GM23338 (cell line): Measurements from ENCODE around the gene TANGO6.

Experiments used
- CREB1 ChIP-seq: fragments of 250-450 bp; sonication (Bioruptor Pico); IDR thresholded peaks from 2 replicates; pipeline ENCODE4 v1.5.0; 2020; ENCODE audit warnings: low read depth, mild to moderate bottlenecking, moderate library complexity
- EZH2 ChIP-seq: fragments of 200-600 bp; sonication (generic); IDR thresholded peaks from one replicate; pipeline ENCODE4 v1.8.0; 2017; ENCODE audit warnings: antibody characterized with exemption, mild to moderate bottlenecking, low read depth; ENCODE audit not compliant: unreplicated experiment
- EZH2phosphoT487 ChIP-seq: fragments of 200-600 bp; sonication (generic); IDR thresholded peaks from one replicate; pipeline ENCODE4 v1.8.1; 2018; ENCODE audit warnings: antibody characterized with exemption; ENCODE audit not compliant: unreplicated experiment
- JUNB ChIP-seq: IDR thresholded peaks from one replicate; pipeline ENCODE4 v1.6.1; 2016; ENCODE audit warnings: antibody characterized with exemption; ENCODE audit not compliant: unreplicated experiment
- NANOG ChIP-seq: IDR thresholded peaks from 2 replicates; pipeline ENCODE4 v1.6.1; 2016; ENCODE audit warnings: antibody characterized with exemption, borderline replicate concordance
- POLR2AphosphoS5 ChIP-seq: IDR thresholded peaks from 2 replicates; pipeline ENCODE4 v1.6.1; 2016; ENCODE audit warnings: antibody characterized with exemption, low read depth
- STAT1 ChIP-seq: IDR thresholded peaks from one replicate; pipeline ENCODE4 v1.6.1; 2016; ENCODE audit warnings: antibody characterized with exemption; ENCODE audit not compliant: unreplicated experiment
- ZNF114 ChIP-seq: fragments of 250-450 bp; sonication (Bioruptor Pico); IDR thresholded peaks from 2 replicates; pipeline ENCODE4 v1.5.0; 2020; ENCODE audit warnings: mild to moderate bottlenecking, moderate library complexity
- ZNF331 ChIP-seq: fragments of 250-450 bp; sonication (Bioruptor Pico); IDR thresholded peaks from 2 replicates; pipeline ENCODE4 v1.5.0; 2020; ENCODE audit warnings: low read depth, mild to moderate bottlenecking, moderate library complexity
- TF ChIP-seq, protein P1 (sequence below), 2 experiments: fragments of 200-600 bp in 1 of 2; sonication (generic) in 1 of 2; conservative IDR thresholded peaks; 2 replicates each; pipeline versions ENCODE4 v1.5.1 to v1.6.1; 2016 to 2017; ENCODE audit warnings: antibody characterized with exemption in 2 of 2, low read depth in 2 of 2, mild to moderate bottlenecking in 2 of 2, moderate library complexity in 1 of 2
- TF ChIP-seq, protein P2 (sequence below): IDR thresholded peaks from one replicate; pipeline ENCODE4 v1.6.1; 2018; ENCODE audit warnings: antibody characterized with exemption; ENCODE audit not compliant: unreplicated experiment
- TF ChIP-seq, protein P3 (sequence below): IDR thresholded peaks from 2 replicates; pipeline ENCODE4 v1.6.1; 2016; ENCODE audit warnings: antibody characterized with exemption
- TF ChIP-seq, protein P4 (sequence below): fragments of 250-450 bp; sonication (Bioruptor Pico); IDR thresholded peaks from 2 replicates; pipeline ENCODE4 v1.5.0; 2020; ENCODE audit warnings: mild to moderate bottlenecking, moderate library complexity

DNA sequence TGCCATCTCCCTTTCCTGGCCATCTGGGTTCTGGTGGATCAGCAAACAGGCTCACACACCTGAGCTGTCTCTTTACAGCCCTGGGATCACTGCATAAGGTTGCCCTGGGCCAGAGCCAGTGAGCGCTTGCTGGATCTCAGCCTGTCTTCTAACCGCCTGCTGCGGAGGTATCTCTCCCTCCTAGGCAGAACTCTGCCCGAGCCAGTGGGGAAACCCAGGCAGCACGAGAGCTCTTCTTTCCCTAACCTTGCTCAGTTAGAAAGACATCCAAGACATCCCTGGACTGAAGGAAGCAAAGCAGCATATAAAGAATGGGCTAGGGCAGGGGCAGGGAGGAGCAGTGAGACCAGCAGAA is 268.5 kb downstream of the TANGO6 start:
- TF ChIP-seq, protein P1, sequence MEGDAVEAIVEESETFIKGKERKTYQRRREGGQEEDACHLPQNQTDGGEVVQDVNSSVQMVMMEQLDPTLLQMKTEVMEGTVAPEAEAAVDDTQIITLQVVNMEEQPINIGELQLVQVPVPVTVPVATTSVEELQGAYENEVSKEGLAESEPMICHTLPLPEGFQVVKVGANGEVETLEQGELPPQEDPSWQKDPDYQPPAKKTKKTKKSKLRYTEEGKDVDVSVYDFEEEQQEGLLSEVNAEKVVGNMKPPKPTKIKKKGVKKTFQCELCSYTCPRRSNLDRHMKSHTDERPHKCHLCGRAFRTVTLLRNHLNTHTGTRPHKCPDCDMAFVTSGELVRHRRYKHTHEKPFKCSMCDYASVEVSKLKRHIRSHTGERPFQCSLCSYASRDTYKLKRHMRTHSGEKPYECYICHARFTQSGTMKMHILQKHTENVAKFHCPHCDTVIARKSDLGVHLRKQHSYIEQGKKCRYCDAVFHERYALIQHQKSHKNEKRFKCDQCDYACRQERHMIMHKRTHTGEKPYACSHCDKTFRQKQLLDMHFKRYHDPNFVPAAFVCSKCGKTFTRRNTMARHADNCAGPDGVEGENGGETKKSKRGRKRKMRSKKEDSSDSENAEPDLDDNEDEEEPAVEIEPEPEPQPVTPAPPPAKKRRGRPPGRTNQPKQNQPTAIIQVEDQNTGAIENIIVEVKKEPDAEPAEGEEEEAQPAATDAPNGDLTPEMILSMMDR (conservative IDR thresholded peaks at IDR 0.05; ENCODE audit: low read depth in 2 of 2), result no peak
- TF ChIP-seq EZH2phosphoT487, result no peak
- 0 out of 2 replicates have a peak, but pooled peaks have one; percentile 1 for TF ChIP-seq POLR2AphosphoS5
- no peak for TF ChIP-seq EZH2
- TF ChIP-seq, protein P2, sequence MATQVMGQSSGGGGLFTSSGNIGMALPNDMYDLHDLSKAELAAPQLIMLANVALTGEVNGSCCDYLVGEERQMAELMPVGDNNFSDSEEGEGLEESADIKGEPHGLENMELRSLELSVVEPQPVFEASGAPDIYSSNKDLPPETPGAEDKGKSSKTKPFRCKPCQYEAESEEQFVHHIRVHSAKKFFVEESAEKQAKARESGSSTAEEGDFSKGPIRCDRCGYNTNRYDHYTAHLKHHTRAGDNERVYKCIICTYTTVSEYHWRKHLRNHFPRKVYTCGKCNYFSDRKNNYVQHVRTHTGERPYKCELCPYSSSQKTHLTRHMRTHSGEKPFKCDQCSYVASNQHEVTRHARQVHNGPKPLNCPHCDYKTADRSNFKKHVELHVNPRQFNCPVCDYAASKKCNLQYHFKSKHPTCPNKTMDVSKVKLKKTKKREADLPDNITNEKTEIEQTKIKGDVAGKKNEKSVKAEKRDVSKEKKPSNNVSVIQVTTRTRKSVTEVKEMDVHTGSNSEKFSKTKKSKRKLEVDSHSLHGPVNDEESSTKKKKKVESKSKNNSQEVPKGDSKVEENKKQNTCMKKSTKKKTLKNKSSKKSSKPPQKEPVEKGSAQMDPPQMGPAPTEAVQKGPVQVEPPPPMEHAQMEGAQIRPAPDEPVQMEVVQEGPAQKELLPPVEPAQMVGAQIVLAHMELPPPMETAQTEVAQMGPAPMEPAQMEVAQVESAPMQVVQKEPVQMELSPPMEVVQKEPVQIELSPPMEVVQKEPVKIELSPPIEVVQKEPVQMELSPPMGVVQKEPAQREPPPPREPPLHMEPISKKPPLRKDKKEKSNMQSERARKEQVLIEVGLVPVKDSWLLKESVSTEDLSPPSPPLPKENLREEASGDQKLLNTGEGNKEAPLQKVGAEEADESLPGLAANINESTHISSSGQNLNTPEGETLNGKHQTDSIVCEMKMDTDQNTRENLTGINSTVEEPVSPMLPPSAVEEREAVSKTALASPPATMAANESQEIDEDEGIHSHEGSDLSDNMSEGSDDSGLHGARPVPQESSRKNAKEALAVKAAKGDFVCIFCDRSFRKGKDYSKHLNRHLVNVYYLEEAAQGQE, result no peak
- TF ChIP-seq, protein P3, sequence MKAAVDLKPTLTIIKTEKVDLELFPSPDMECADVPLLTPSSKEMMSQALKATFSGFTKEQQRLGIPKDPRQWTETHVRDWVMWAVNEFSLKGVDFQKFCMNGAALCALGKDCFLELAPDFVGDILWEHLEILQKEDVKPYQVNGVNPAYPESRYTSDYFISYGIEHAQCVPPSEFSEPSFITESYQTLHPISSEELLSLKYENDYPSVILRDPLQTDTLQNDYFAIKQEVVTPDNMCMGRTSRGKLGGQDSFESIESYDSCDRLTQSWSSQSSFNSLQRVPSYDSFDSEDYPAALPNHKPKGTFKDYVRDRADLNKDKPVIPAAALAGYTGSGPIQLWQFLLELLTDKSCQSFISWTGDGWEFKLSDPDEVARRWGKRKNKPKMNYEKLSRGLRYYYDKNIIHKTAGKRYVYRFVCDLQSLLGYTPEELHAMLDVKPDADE, result no peak
- TF ChIP-seq ZNF114 (CRISPR knock-in tag), result no peak
- TF ChIP-seq JUNB, result no peak
- TF ChIP-seq, protein P4, sequence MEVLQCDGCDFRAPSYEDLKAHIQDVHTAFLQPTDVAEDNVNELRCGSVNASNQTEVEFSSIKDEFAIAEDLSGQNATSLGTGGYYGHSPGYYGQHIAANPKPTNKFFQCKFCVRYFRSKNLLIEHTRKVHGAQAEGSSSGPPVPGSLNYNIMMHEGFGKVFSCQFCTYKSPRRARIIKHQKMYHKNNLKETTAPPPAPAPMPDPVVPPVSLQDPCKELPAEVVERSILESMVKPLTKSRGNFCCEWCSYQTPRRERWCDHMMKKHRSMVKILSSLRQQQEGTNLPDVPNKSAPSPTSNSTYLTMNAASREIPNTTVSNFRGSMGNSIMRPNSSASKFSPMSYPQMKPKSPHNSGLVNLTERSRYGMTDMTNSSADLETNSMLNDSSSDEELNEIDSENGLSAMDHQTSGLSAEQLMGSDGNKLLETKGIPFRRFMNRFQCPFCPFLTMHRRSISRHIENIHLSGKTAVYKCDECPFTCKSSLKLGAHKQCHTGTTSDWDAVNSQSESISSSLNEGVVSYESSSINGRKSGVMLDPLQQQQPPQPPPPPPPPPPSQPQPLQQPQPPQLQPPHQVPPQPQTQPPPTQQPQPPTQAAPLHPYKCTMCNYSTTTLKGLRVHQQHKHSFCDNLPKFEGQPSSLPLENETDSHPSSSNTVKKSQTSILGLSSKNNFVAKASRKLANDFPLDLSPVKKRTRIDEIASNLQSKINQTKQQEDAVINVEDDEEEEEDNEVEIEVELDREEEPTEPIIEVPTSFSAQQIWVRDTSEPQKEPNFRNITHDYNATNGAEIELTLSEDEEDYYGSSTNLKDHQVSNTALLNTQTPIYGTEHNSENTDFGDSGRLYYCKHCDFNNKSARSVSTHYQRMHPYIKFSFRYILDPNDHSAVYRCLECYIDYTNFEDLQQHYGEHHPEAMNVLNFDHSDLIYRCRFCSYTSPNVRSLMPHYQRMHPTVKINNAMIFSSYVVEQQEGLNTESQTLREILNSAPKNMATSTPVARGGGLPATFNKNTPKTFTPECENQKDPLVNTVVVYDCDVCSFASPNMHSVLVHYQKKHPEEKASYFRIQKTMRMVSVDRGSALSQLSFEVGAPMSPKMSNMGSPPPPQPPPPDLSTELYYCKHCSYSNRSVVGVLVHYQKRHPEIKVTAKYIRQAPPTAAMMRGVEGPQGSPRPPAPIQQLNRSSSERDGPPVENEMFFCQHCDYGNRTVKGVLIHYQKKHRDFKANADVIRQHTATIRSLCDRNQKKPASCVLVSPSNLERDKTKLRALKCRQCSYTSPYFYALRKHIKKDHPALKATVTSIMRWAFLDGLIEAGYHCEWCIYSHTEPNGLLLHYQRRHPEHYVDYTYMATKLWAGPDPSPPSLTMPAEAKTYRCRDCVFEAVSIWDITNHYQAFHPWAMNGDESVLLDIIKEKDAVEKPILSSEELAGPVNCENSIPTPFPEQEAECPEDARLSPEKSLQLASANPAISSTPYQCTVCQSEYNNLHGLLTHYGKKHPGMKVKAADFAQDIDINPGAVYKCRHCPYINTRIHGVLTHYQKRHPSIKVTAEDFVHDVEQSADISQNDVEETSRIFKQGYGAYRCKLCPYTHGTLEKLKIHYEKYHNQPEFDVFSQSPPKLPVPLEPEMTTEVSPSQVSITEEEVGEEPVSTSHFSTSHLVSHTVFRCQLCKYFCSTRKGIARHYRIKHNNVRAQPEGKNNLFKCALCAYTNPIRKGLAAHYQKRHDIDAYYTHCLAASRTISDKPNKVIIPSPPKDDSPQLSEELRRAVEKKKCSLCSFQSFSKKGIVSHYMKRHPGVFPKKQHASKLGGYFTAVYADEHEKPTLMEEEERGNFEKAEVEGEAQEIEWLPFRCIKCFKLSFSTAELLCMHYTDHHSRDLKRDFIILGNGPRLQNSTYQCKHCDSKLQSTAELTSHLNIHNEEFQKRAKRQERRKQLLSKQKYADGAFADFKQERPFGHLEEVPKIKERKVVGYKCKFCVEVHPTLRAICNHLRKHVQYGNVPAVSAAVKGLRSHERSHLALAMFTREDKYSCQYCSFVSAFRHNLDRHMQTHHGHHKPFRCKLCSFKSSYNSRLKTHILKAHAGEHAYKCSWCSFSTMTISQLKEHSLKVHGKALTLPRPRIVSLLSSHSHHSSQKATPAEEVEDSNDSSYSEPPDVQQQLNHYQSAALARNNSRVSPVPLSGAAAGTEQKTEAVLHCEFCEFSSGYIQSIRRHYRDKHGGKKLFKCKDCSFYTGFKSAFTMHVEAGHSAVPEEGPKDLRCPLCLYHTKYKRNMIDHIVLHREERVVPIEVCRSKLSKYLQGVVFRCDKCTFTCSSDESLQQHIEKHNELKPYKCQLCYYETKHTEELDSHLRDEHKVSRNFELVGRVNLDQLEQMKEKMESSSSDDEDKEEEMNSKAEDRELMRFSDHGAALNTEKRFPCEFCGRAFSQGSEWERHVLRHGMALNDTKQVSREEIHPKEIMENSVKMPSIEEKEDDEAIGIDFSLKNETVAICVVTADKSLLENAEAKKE, result no peak
- TF ChIP-seq CREB1 (CRISPR knock-in tag), result no peak
- no peak for TF ChIP-seq NANOG
- no peak for TF ChIP-seq ZNF331 (CRISPR knock-in tag)
- no peak for TF ChIP-seq STAT1
